Measurements from ENCODE around the gene CNTNAP5.

- TF ChIP-seq POLR2AphosphoS5 (IDR thresholded peaks at IDR 0.05; ENCODE audit: insufficient read depth, low read depth, low read length) (no peak), CTCF (IDR thresholded peaks at IDR 0.05; ENCODE audit: extremely low read depth in 1 of 2, insufficient read depth in 1 of 2, low read depth in 1 of 2, low read length in 2 of 2) (no peak), MYC (IDR thresholded peaks at IDR 0.05; ENCODE audit: low read depth, low read length) (no peak), POLR2A (IDR thresholded peaks at IDR 0.05; ENCODE audit: low read depth, low read length) (no peak), EZH2 (IDR thresholded peaks at IDR 0.05; ENCODE audit: borderline replicate concordance, low read depth, low read length, severe bottlenecking) (no peak)
Observed at GRCh38 chr2:124886216-124886615, 861.1 kb downstream of the CNTNAP5 start.

Data from endothelial cell of umbilical vein (primary cell).